ENCODE results near the gene KCNN1.
"Not testable (repeated sequence)": the region's sequence is repeated elsewhere in the genome, so short reads cannot be mapped to it uniquely, and the experiment has no call there.

The KCNN1 gene

GRCh38 chr19:17966550-17967256, at the start of gene KCNN1:
KCNN1 (plus strand) TSS chr19:17967107; CDS start chr19:17973889, 6,782 bp downstream.
- H3K27ac ChIP-seq (ENCODE audit: low read length) = no peak within 1 kb of the TSS
- H3K36me3 ChIP-seq (ENCODE audit: control insufficient read depth, insufficient read depth, low read length) = no peaks in the 10 kb centered on the region
- WGBS (ENCODE audit: insufficient coverage, insufficient read length) = no CpG with 5 or more reads among the region's 59 CpGs
- H3K27me3 ChIP-seq (ENCODE audit: control insufficient read depth, insufficient read depth, low read length) = no peaks in the 10 kb centered on the region
- DNase-seq (ENCODE audit: low read depth, low spot score) = no peak
- no peaks in the 10 kb centered on the region for H3K9me3 ChIP-seq (ENCODE audit: control insufficient read depth, insufficient read depth, low read length)
- H3K4me3 ChIP-seq (ENCODE audit: low read length) = peak within 1 kb of the TSS; percentile 48; the same call in 1 of the 2 replicates
- peaks cover 11% of the 10 kb centered on the region for H3K4me1 ChIP-seq (ENCODE audit: control insufficient read depth, insufficient read depth, low read length)

- H3K4me3 ChIP-seq (ENCODE audit: low read length); H3K36me3 ChIP-seq (ENCODE audit: control insufficient read depth, insufficient read depth, low read length); DNase-seq (ENCODE audit: low read depth, low spot score); H3K27me3 ChIP-seq (ENCODE audit: control insufficient read depth, insufficient read depth, low read length); H3K4me1 ChIP-seq (ENCODE audit: control insufficient read depth, insufficient read depth, low read length); H3K9me3 ChIP-seq (ENCODE audit: control insufficient read depth, insufficient read depth, low read length); H3K27ac ChIP-seq (ENCODE audit: low read length): not testable (repeated sequence)
- no CpG with 5 or more reads among the region's 30 CpGs for WGBS (ENCODE audit: insufficient coverage, insufficient read length)
Observed at GRCh38 chr19:17918151-17918550, 48.8 kb upstream of the KCNN1 start.

- not testable (repeated sequence) for H3K27ac ChIP-seq (ENCODE audit: low read length); H3K4me1 ChIP-seq (ENCODE audit: control insufficient read depth, insufficient read depth, low read length); H3K36me3 ChIP-seq (ENCODE audit: control insufficient read depth, insufficient read depth, low read length); H3K9me3 ChIP-seq (ENCODE audit: control insufficient read depth, insufficient read depth, low read length); H3K27me3 ChIP-seq (ENCODE audit: control insufficient read depth, insufficient read depth, low read length); DNase-seq (ENCODE audit: low read depth, low spot score); H3K4me3 ChIP-seq (ENCODE audit: low read length)
- WGBS (ENCODE audit: insufficient coverage, insufficient read length) = no CpG with 5 or more reads among the region's 5 CpGs
Observed at GRCh38 chr19:17919122-17919521, 47.8 kb upstream of the KCNN1 start.

- Histone ChIP-seq H3K36me3 (ENCODE audit: control insufficient read depth, insufficient read depth, low read length) (no peaks in the 10 kb centered on the region), H3K27ac (ENCODE audit: low read length) (no peak overlapping the region), H3K4me1 (ENCODE audit: control insufficient read depth, insufficient read depth, low read length) (no peaks in the 10 kb centered on the region), H3K4me3 (ENCODE audit: low read length) (no peak overlapping the region), H3K27me3 (ENCODE audit: control insufficient read depth, insufficient read depth, low read length) (no peaks in the 10 kb centered on the region), H3K9me3 (ENCODE audit: control insufficient read depth, insufficient read depth, low read length) (0 out of 2 replicates have a peak, but pooled peaks cover 2% of the 10 kb centered on the region)
- DNase-seq (ENCODE audit: low read depth, low spot score) = no peak
Observed at GRCh38 chr19:17920527-17920926, 46.4 kb upstream of the KCNN1 start.

GRCh38 chr19:17922138-17922537, 44.8 kb upstream of the KCNN1 start:
- no peaks in the 10 kb centered on the region for H3K9me3 ChIP-seq (ENCODE audit: control insufficient read depth, insufficient read depth, low read length)
- no CpG with 5 or more reads among the region's 3 CpGs for WGBS (ENCODE audit: insufficient coverage, insufficient read length)
- no peak overlapping the region for H3K27ac ChIP-seq (ENCODE audit: low read length)
- no peaks in the 10 kb centered on the region for H3K4me1 ChIP-seq (ENCODE audit: control insufficient read depth, insufficient read depth, low read length)
- no peak overlapping the region for H3K4me3 ChIP-seq (ENCODE audit: low read length)
- no peaks in the 10 kb centered on the region for H3K36me3 ChIP-seq (ENCODE audit: control insufficient read depth, insufficient read depth, low read length)
- DNase-seq (ENCODE audit: low read depth, low spot score) = no peak
- H3K27me3 ChIP-seq (ENCODE audit: control insufficient read depth, insufficient read depth, low read length) = no peaks in the 10 kb centered on the region

- Histone ChIP-seq H3K36me3 (ENCODE audit: control insufficient read depth, insufficient read depth, low read length) (no peaks in the 10 kb centered on the region), H3K4me3 (ENCODE audit: low read length) (no peak overlapping the region), H3K27ac (ENCODE audit: low read length) (no peak overlapping the region), H3K27me3 (ENCODE audit: control insufficient read depth, insufficient read depth, low read length) (no peaks in the 10 kb centered on the region), H3K9me3 (ENCODE audit: control insufficient read depth, insufficient read depth, low read length) (no peaks in the 10 kb centered on the region), H3K4me1 (ENCODE audit: control insufficient read depth, insufficient read depth, low read length) (no peaks in the 10 kb centered on the region)
- DNase-seq (ENCODE audit: low read depth, low spot score) = no peak
- WGBS (ENCODE audit: insufficient coverage, insufficient read length) = no CpG with 5 or more reads among the region's 4 CpGs
Observed at GRCh38 chr19:17926044-17926443, 40.9 kb upstream of the KCNN1 start.

- DNase-seq (ENCODE audit: low read depth, low spot score) = no peak
- H3K9me3 ChIP-seq (ENCODE audit: control insufficient read depth, insufficient read depth, low read length) = no peaks in the 10 kb centered on the region
- no peak overlapping the region for H3K4me3 ChIP-seq (ENCODE audit: low read length)
- H3K36me3 ChIP-seq (ENCODE audit: control insufficient read depth, insufficient read depth, low read length) = no peaks in the 10 kb centered on the region
- no CpG with 5 or more reads among the region's 4 CpGs for WGBS (ENCODE audit: insufficient coverage, insufficient read length)
- H3K4me1 ChIP-seq (ENCODE audit: control insufficient read depth, insufficient read depth, low read length) = 0 out of 2 replicates have a peak, but pooled peaks cover 2% of the 10 kb centered on the region
- H3K27me3 ChIP-seq (ENCODE audit: control insufficient read depth, insufficient read depth, low read length) = no peaks in the 10 kb centered on the region
- H3K27ac ChIP-seq (ENCODE audit: low read length) = no peak overlapping the region
Observed at GRCh38 chr19:17929056-17929455, 37.9 kb upstream of the KCNN1 start.

GRCh38 chr19:17931532-17932191, 35.2 kb upstream of the KCNN1 start:
- WGBS (ENCODE audit: insufficient coverage, insufficient read length) = no CpG with 5 or more reads among the region's 14 CpGs
- H3K4me3 ChIP-seq (ENCODE audit: low read length) = no peak overlapping the region; the same call in 1 of the 2 replicates
- no peaks in the 10 kb centered on the region for H3K9me3 ChIP-seq (ENCODE audit: control insufficient read depth, insufficient read depth, low read length)
- H3K36me3 ChIP-seq (ENCODE audit: control insufficient read depth, insufficient read depth, low read length) = peaks cover 3% of the 10 kb centered on the region; the same call in 1 of the 2 replicates
- no peak overlapping the region for H3K27ac ChIP-seq (ENCODE audit: low read length)
- H3K27me3 ChIP-seq (ENCODE audit: control insufficient read depth, insufficient read depth, low read length) = no peaks in the 10 kb centered on the region
- 0 out of 2 replicates have a peak, but pooled peaks cover 2% of the 10 kb centered on the region for H3K4me1 ChIP-seq (ENCODE audit: control insufficient read depth, insufficient read depth, low read length)
- DNase-seq (ENCODE audit: low read depth, low spot score) = peak; percentile 84

- no CpG with 5 or more reads among the region's 64 CpGs for WGBS (ENCODE audit: insufficient coverage, insufficient read length)
- peak; percentile 80 for DNase-seq (ENCODE audit: low read depth, low spot score)
- Histone ChIP-seq H3K27me3 (ENCODE audit: control insufficient read depth, insufficient read depth, low read length) (no peaks in the 10 kb centered on the region), H3K4me1 (ENCODE audit: control insufficient read depth, insufficient read depth, low read length) (0 out of 2 replicates have a peak, but pooled peaks cover 2% of the 10 kb centered on the region), H3K36me3 (ENCODE audit: control insufficient read depth, insufficient read depth, low read length) (peaks cover 3% of the 10 kb centered on the region; the same call in 1 of the 2 replicates), H3K4me3 (ENCODE audit: low read length) (peak within 1 kb of the TSS; percentile 92), H3K9me3 (ENCODE audit: control insufficient read depth, insufficient read depth, low read length) (no peaks in the 10 kb centered on the region), H3K27ac (ENCODE audit: low read length) (no peak within 1 kb of the TSS)
Observed at GRCh38 chr19:17932485-17933338, 34.2 kb upstream of the KCNN1 start, which contains the start of gene CCDC124. CCDC124 (plus strand) TSS chr19:17933015; CDS start chr19:17936421, 3,406 bp downstream.

All from iPS DF 6.9 (cell line).